Keratinocyte (primary cell): Measurements from ENCODE around the gene TAF1B.

ENCODE experiments used
- CTCF ChIP-seq, 3 experiments: IDR thresholded peaks in 1 of 3; conservative IDR thresholded peaks in 1 of 3; optimal IDR thresholded peaks in 1 of 3; 2 replicates in 2 of 3; 3 replicates in 1 of 3; pipeline versions ENCODE3 to v1.5.1; 2011; ENCODE audit warnings: low read length in 3 of 3, mild to moderate bottlenecking in 3 of 3, moderate library complexity in 2 of 3, control low read depth in 1 of 3, inconsistent platforms in 1 of 3; ENCODE audit not compliant: insufficient read depth in 2 of 3; ENCODE audit errors: extremely low read depth in 1 of 3
- EZH2 ChIP-seq: IDR thresholded peaks from one replicate; pipeline ENCODE4 v1.6.1; 2012; ENCODE audit warnings: inconsistent platforms, mild to moderate bottlenecking, low read length, moderate library complexity

GRCh38 chr2:9879455-9880194 lies 36.4 kb downstream of the TAF1B start:
- TF ChIP-seq CTCF (optimal IDR thresholded peaks at IDR 0.05 in 1 of 3, IDR thresholded peaks at IDR 0.05 in 1 of 3, conservative IDR thresholded peaks at IDR 0.05 in 1 of 3; ENCODE audit: extremely low read depth in 1 of 3, insufficient read depth in 2 of 3, low read length in 3 of 3) = no peak
- no peak for TF ChIP-seq EZH2
